NT2/D1 (cell line): Measurements from ENCODE around the gene KLHL29.

Experiments used
- DNase-seq: peaks from one replicate; pipeline ENCODE4 v3.0.0-alpha.2; 2011; ENCODE audit warnings: low read depth, low spot score
- H3K27me3 ChIP-seq: 2 replicates; pipeline ENCODE4 v1.6.0; 2011; ENCODE audit warnings: mild to moderate bottlenecking; ENCODE audit not compliant: insufficient read length, insufficient read depth
- H3K36me3 ChIP-seq: 2 replicates; pipeline ENCODE4 v1.6.1; 2011; ENCODE audit warnings: mild to moderate bottlenecking, low read length, mixed read lengths; ENCODE audit not compliant: insufficient read depth, insufficient read length
- H3K4me1 ChIP-seq: 2 replicates; pipeline ENCODE4 v1.5.1; 2011; ENCODE audit not compliant: insufficient read depth, insufficient read length
- H3K4me3 ChIP-seq: 2 replicates; pipeline ENCODE4 v1.5.1; 2011; ENCODE audit warnings: low read depth; ENCODE audit not compliant: insufficient read length
- H3K9ac ChIP-seq: 2 replicates; pipeline ENCODE4 v1.6.0; 2011; ENCODE audit warnings: low read depth; ENCODE audit not compliant: insufficient read length
- H3K9me3 ChIP-seq: 2 replicates; pipeline ENCODE4 v1.5.1; 2011; ENCODE audit warnings: mild to moderate bottlenecking, low read length; ENCODE audit not compliant: insufficient read depth
- SUZ12 ChIP-seq: IDR thresholded peaks from 2 replicates; pipeline ENCODE4 v1.6.1; 2011; ENCODE audit not compliant: insufficient read length, insufficient read depth; ENCODE audit errors: extremely low read depth
- YY1 ChIP-seq: IDR thresholded peaks from 2 replicates; pipeline ENCODE4 v1.6.1; 2011; ENCODE audit not compliant: insufficient read length, insufficient read depth
- ZNF274 ChIP-seq: IDR thresholded peaks from 2 replicates; pipeline ENCODE4 v1.6.1; 2011; ENCODE audit warnings: mild to moderate bottlenecking, low read depth, low read length

Gene KLHL29

DNA sequence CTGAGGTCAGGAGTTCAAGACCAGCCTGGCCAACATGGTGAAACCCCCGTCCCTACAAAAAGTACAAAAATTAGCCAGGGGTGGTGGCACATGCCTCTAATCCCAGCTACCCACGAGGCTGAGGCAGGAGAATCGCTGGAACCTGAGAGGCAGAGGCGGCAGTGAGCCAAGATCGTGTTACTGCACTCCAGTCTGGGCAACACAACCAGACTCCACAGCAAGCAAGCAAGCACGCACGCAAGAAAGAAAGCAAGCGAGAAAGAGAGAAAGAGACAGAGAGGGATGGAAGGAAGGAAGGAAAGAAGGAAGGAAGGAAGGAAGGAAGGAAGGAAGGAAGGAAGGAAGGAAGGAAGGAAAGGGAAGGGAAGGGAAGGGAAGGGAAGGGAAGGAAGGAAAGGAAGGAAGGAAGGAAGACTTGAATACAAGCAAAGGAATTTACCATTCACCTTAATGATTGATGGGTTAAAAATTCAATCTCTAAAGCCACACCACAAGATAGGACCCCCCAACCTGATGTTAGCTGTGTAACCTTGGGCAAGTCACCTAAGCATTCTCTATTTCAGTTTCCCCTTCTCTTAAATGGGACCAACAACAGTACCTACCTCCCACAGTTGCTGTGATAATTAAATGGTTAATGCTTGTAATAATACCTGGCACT lies 360.2 kb downstream of the KLHL29 start:
- TF ChIP-seq SUZ12: no peak
- no peak for TF ChIP-seq ZNF274
- TF ChIP-seq YY1: no peak
- no peak for DNase-seq
- Histone ChIP-seq H3K27me3 (no peaks in the 10 kb centered on the region), H3K36me3 (no peaks in the 10 kb centered on the region), H3K9me3 (no peaks in the 10 kb centered on the region), H3K4me3 (no peak overlapping the region), H3K4me1 (no peaks in the 10 kb centered on the region), H3K9ac (no peak overlapping the region)

DNA sequence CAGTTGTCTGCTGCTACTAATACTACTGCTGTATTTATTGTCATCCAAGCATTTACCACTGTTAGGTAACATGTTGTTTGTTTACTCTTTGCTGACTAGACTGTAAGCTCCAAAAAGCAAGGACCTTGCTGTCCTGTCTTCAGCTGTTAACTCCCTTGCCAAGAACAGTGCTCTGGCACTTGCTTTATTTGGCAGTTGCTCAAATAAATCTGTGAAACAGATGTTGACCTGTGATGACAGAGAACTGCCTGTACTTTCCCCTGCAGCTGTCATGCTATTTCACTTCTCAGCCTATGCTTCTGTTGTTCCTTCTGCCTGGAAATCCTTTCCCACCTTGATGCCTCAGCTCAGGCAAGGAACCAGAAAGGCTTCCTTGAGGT lies 360.7 kb downstream of the KLHL29 start:
- no peak for DNase-seq
- H3K4me1 ChIP-seq: no peaks in the 10 kb centered on the region
- no peaks in the 10 kb centered on the region for H3K36me3 ChIP-seq
- no peaks in the 10 kb centered on the region for H3K9me3 ChIP-seq
- H3K9ac ChIP-seq: no peak overlapping the region
- H3K27me3 ChIP-seq: no peaks in the 10 kb centered on the region
- TF ChIP-seq ZNF274 (no peak), SUZ12 (no peak), YY1 (no peak)
- H3K4me3 ChIP-seq: no peak overlapping the region

DNA sequence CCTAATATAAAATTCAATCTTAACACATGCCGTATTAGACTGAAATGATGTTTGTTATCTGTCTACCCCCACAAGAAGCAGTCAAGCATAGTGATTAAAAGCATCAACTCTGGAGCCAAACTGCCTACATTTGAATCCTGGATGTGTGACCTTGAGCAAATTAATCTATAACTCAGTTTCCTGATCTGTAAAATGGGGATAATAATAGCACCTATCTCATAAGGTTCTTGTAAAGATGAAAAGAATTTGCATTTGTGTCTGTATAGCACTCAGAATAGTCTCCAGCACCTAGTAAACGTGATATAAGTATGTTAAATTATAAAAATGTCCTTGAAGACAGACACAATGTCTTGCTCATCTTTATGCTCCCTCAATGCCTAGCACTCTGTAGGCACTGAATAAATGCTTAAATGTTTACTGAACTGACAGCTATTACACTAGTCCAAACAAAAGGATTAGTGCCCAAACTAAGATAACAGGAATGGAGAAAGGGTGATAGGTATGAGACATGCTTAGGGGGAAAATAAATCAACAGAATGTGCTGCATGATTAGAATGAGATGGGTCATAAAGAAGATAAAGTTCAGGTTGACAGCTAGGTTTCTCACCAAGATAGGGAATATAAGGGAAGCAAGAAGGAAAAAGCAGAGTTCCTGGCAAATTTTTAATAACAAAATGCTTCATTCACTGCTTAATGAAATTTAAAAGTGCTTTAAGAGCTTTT lies 361.3 kb downstream of the KLHL29 start:
- no peaks in the 10 kb centered on the region for H3K9me3 ChIP-seq
- DNase-seq: no peak
- TF ChIP-seq SUZ12: no peak
- no peak for TF ChIP-seq ZNF274
- no peak for TF ChIP-seq YY1
- H3K4me3 ChIP-seq: no peak overlapping the region
- no peaks in the 10 kb centered on the region for H3K36me3 ChIP-seq
- H3K27me3 ChIP-seq: no peaks in the 10 kb centered on the region
- no peak overlapping the region for H3K9ac ChIP-seq
- no peaks in the 10 kb centered on the region for H3K4me1 ChIP-seq

DNA sequence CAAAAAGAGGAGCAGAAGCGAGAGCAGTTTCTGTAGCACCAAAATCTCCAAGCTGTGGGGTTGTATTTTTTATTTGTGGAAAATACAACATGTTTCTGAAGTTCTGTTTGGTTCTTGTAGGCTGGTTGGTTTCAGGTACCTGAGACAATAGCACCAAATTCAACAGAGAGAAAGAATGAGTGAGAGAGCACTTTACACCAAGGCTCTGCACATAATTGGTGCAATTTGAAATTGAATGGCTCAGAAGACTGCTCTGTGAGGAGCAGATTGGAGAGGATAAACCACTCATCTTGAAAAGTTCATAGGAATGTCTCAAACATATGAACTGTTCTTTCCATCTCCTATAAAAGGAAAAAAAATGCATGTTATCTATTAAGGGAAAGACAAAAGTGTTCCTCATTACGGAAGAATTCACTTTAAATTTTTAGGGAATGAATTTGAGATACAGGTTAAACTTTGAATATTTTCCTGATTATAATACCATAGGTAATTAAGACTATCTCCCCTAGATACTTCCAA lies 366.8 kb downstream of the KLHL29 start:
- TF ChIP-seq YY1 (no peak), ZNF274 (no peak), SUZ12 (no peak)
- Histone ChIP-seq H3K9me3 (no peaks in the 10 kb centered on the region), H3K4me3 (no peak overlapping the region), H3K36me3 (peaks cover 11% of the 10 kb centered on the region), H3K4me1 (no peaks in the 10 kb centered on the region), H3K9ac (no peak overlapping the region), H3K27me3 (no peaks in the 10 kb centered on the region)
- DNase-seq: no peak

DNA sequence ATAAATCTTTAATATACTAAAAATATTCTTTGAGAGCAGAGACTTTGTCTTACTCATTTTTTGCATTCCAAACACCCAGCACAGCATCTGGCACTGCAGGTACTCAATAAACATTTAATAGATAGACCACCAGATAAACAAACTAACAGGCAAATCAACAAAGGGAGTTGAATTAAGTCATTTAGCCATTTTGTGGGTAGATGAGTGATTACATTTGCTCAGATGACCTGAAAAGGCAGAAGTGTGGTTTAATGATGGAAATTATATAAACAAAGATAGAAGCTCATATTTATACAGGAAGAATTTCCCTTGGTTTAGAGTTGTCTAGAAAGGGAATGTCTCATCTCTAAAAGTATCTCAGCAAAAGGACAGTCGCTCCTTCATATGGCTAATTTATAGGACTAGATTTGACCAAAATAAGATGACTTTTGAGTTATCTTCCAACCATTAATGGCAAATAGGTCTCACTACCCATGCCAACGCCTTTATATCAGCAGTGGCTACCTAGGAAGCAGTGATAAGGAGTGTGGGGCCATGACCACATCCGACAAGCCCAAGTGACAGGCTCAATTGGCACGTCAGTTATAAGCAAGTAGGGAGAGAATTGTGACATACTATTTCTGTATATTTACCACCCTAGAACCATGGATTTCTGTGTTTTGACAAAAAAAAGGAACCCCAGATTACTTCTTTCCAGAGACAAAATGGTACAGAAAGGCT lies 368.5 kb downstream of the KLHL29 start:
- Histone ChIP-seq H3K4me1 (no peaks in the 10 kb centered on the region), H3K27me3 (no peaks in the 10 kb centered on the region), H3K36me3 (peaks cover 13% of the 10 kb centered on the region), H3K9ac (no peak overlapping the region), H3K4me3 (no peak overlapping the region), H3K9me3 (no peaks in the 10 kb centered on the region)
- no peak for TF ChIP-seq SUZ12
- no peak for DNase-seq

DNA sequence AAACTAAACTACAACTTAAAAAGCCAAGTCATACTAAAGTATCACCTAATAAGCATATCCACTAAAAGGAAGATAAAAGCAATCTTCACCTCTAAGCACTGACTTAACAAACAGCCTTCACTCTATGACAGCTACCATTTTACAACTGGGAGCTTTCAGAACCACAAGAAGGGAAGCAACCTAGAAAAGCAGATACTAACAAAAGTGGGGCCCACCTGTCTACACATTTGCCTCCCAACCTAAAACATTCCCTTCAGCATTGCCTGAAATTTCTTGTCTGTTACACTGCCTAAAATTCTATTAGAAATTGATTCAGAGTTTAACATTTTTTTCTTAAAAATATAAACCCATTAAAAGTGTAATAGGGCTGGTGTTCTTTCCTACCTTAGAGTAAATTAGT lies 370.0 kb downstream of the KLHL29 start:
- no peak overlapping the region for H3K4me3 ChIP-seq
- H3K9ac ChIP-seq: no peak overlapping the region
- H3K27me3 ChIP-seq: no peaks in the 10 kb centered on the region
- H3K9me3 ChIP-seq: no peaks in the 10 kb centered on the region
- H3K4me1 ChIP-seq: no peaks in the 10 kb centered on the region
- no peak for DNase-seq
- H3K36me3 ChIP-seq: peaks cover 13% of the 10 kb centered on the region
- TF ChIP-seq ZNF274 (no peak), SUZ12 (no peak), YY1 (no peak)

DNA sequence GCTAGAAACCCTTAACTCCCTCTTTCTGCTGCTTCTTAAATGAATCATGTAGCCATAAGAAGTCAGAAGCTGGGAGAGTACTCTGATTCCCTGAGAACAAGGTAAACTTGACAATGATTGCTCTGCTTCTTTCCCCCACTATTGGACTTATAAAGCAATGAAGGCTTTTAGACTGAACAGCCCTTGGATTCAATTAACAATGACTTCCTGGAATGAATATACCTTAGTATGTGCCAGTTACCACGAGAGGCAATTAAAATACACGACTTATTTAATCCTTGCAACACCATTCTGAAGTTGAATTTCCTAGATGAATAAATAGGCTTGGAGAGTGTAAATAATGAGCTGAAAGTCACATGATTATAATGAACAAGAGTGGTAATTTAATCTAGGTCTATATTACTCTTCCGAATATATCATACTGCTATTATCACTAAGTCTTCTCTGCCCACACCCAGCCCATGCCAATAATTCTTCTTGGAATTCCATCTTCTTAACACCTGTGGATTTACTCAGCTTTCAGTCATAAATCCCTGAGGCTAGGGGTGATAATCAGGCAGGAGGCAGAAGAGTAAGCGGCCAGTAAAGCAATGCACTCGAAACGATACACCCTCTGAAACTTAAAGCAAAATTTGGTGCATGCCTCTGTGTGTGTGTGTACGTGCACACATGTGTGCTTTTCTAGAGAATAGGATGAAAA lies 371.8 kb downstream of the KLHL29 start:
- TF ChIP-seq SUZ12 (no peak), ZNF274 (no peak), YY1 (no peak)
- no peaks in the 10 kb centered on the region for H3K27me3 ChIP-seq
- H3K4me3 ChIP-seq: no peak overlapping the region
- H3K9ac ChIP-seq: no peak overlapping the region
- no peaks in the 10 kb centered on the region for H3K9me3 ChIP-seq
- H3K36me3 ChIP-seq: peaks cover 13% of the 10 kb centered on the region
- no peak for DNase-seq
- no peaks in the 10 kb centered on the region for H3K4me1 ChIP-seq
